Caco-2 (cell line): ENCODE data around the gene SHANK2. TPM values are rescaled to one million over a fixed set of nuclear protein-coding genes. Genes with fewer than 3 reads are reported as not detected.

Experiments used
- BruUV-seq: library from RNA; stranded (reverse); fragments of 400-500 nt; replicated peaks from 2 replicates; lab custom pipeline; 2021; lab: Mats Ljungman, UMichigan
- CTCF ChIA-PET: fragments of 300-600 bp; sonication (Branson Sonifier 250); formaldehyde crosslinking; loops from one replicate; lab custom pipeline; 2022; ENCODE audit warnings: antibody characterized with exemption; lab: Charles Lee
- POLR2A ChIA-PET: fragments of 300-600 bp; sonication (Branson Sonifier 250); formaldehyde crosslinking; loops from one replicate; lab custom pipeline; 2022; ENCODE audit warnings: antibody characterized with exemption; lab: Charles Lee
- DNase-seq, 2 experiments: peaks; one replicate each; pipeline versions ENCODE4 v3.0.0 to v3.0.0-alpha.2; 2020 to 2022
- H3K27me3 ChIP-seq: replicated peaks from 2 replicates; pipeline ENCODE4 v1.6.0; 2011; ENCODE audit warnings: low read length; ENCODE audit not compliant: control insufficient read depth, insufficient read depth
- H3K36me3 ChIP-seq: 2 replicates; pipeline ENCODE4 v1.5.1; 2011; ENCODE audit warnings: low read length; ENCODE audit not compliant: control insufficient read depth, insufficient read depth
- H3K4me1 ChIP-seq: fragments of 250-450 bp; sonication (Bioruptor Pico); 2 replicates; pipeline ENCODE4 v1.5.1; 2020; ENCODE audit warnings: mild to moderate bottlenecking
- H3K4me3 ChIP-seq: 2 replicates; pipeline ENCODE4 v1.5.1; 2011; ENCODE audit warnings: low read depth, mild to moderate bottlenecking, control low read depth, low read length
- H3K9me3 ChIP-seq: fragments of 250-450 bp; sonication (Bioruptor Pico); 2 replicates; pipeline ENCODE4 v1.5.1; 2020; ENCODE audit warnings: mild to moderate bottlenecking, moderate library complexity
- H3K27ac Mint-ChIP-seq: one replicate; pipeline ENCODE4 v1.8.0; 2022; ENCODE audit warnings: mixed read lengths; ENCODE audit not compliant: unreplicated experiment
- H3K27me3 Mint-ChIP-seq: one replicate; pipeline ENCODE4 v1.8.0; 2022; ENCODE audit warnings: mixed read lengths; ENCODE audit not compliant: insufficient read depth, unreplicated experiment
- H3K36me3 Mint-ChIP-seq: one replicate; pipeline ENCODE4 v1.8.0; 2022; ENCODE audit warnings: mild to moderate bottlenecking, mixed read lengths; ENCODE audit not compliant: insufficient read depth, unreplicated experiment
- H3K4me1 Mint-ChIP-seq: one replicate; pipeline ENCODE4 v1.8.0; 2022; ENCODE audit warnings: low read depth, mixed read lengths; ENCODE audit not compliant: unreplicated experiment
- H3K4me3 Mint-ChIP-seq: one replicate; pipeline ENCODE4 v1.8.0; 2022; ENCODE audit warnings: mild to moderate bottlenecking, moderate library complexity, mixed read lengths; ENCODE audit not compliant: unreplicated experiment
- H3K9me3 Mint-ChIP-seq: one replicate; pipeline ENCODE4 v1.8.0; 2022; ENCODE audit warnings: mixed read lengths; ENCODE audit not compliant: unreplicated experiment
- CTCF ChIP-seq, 2 experiments: fragments of 200-600 bp in 1 of 2; IDR thresholded peaks; 1 replicate in 1 of 2; 2 replicates in 1 of 2; pipeline versions ENCODE4 v1.5.1 to v1.8.0; 2011 to 2022; ENCODE audit warnings: antibody characterized with exemption in 1 of 2, control low read depth in 1 of 2, inconsistent platforms in 1 of 2, low read depth in 1 of 2, low read length in 1 of 2, mild to moderate bottlenecking in 1 of 2, moderate library complexity in 1 of 2; ENCODE audit not compliant: insufficient read depth in 1 of 2, severe bottlenecking in 1 of 2, unreplicated experiment in 1 of 2
- intact Hi-C: fragments of 100-400 bp; cut with micrococcal nuclease; formaldehyde crosslinking; loops from one replicate; pipeline ENCODE4 v1.10.0; 2022; ENCODE audit not compliant: unreplicated experiment
- total RNA-seq: library from RNA; stranded (reverse); gene quantifications from 2 replicates; pipeline ENCODE4 v1.2.3, GENCODE V29; 2022

Gene SHANK2
- total RNA-seq, 1 experiment from 2014 or later, result 177 TPM

GRCh38 chr11:71244116-71244810, 8.1 kb downstream of the SHANK2 start:
- Histone ChIP-seq H3K36me3 (peaks cover 2% of the 10 kb centered on the region), H3K27me3 (no peaks in the 10 kb centered on the region), H3K4me1 (peaks cover 5% of the 10 kb centered on the region), H3K4me3 (no peak overlapping the region), H3K9me3 (no peaks in the 10 kb centered on the region)
- DNase-seq, result peak in 1 of 2 experiments; percentile 31
- no TSS peak for BruUV-seq
- Mint-ChIP-seq H3K4me1 (peaks cover 22% of the 10 kb centered on the region), H3K9me3 (no peaks in the 10 kb centered on the region), H3K36me3 (peaks cover 92% of the 10 kb centered on the region), H3K4me3 (no peak overlapping the region), H3K27ac (no peak overlapping the region), H3K27me3 (no peaks in the 10 kb centered on the region)
- intact Hi-C loops, result no loop called here
- CTCF ChIA-PET, result no interaction called here
- no peak for TF ChIP-seq CTCF (IDR thresholded peaks at IDR 0.05; ENCODE audit: insufficient read depth in 1 of 2, low read depth in 1 of 2, low read length in 1 of 2, severe bottlenecking in 1 of 2, unreplicated experiment in 1 of 2)
- POLR2A ChIA-PET, result interaction anchor here (1.2 kb wide), 1 partner anchor 8 kb away, joined by 3 read pairs; the partner anchor contains the start of gene SHANK2

- Mint-ChIP-seq H3K4me3 (no peak overlapping the region), H3K4me1 (peaks cover 15% of the 10 kb centered on the region), H3K27ac (no peak overlapping the region), H3K36me3 (peaks cover 92% of the 10 kb centered on the region), H3K27me3 (no peaks in the 10 kb centered on the region), H3K9me3 (no peaks in the 10 kb centered on the region)
- no peaks in the 10 kb centered on the region for H3K9me3 ChIP-seq
- no peaks in the 10 kb centered on the region for H3K27me3 ChIP-seq
- peak in 1 of 2 experiments; percentile 18 for DNase-seq
- intact Hi-C loops, result no loop called here
- no peaks in the 10 kb centered on the region for H3K4me1 ChIP-seq
- CTCF ChIA-PET, result no interaction called here
- TSS peak; percentile 0 for BruUV-seq
- POLR2A ChIA-PET, result no interaction called here
- no peak overlapping the region for H3K4me3 ChIP-seq
- TF ChIP-seq CTCF (IDR thresholded peaks at IDR 0.05; ENCODE audit: insufficient read depth in 1 of 2, low read depth in 1 of 2, low read length in 1 of 2, severe bottlenecking in 1 of 2, unreplicated experiment in 1 of 2), result no peak
- peaks cover 4% of the 10 kb centered on the region for H3K36me3 ChIP-seq
Measured at GRCh38 chr11:71242391-71242790, 10.0 kb downstream of the SHANK2 start.

GRCh38 chr11:71241721-71242259, 10.6 kb downstream of the SHANK2 start:
- no peak overlapping the region for H3K4me3 ChIP-seq
- intact Hi-C loops, result no loop called here
- no peaks in the 10 kb centered on the region for H3K27me3 ChIP-seq
- ChIA-PET CTCF (interaction anchor here (1.3 kb wide), 1 partner anchor 10 kb away, joined by 7 read pairs; no protein-coding TSS in a partner anchor), POLR2A (interaction anchor here (0.6 kb wide), 1 partner anchor 42 kb away, joined by 3 read pairs; no protein-coding TSS in a partner anchor)
- no peaks in the 10 kb centered on the region for H3K9me3 ChIP-seq
- no peak overlapping the region for H3K27ac Mint-ChIP-seq
- no peaks in the 10 kb centered on the region for H3K4me1 ChIP-seq
- H3K4me3 Mint-ChIP-seq, result no peak overlapping the region
- no TSS peak for BruUV-seq
- H3K27me3 Mint-ChIP-seq, result no peaks in the 10 kb centered on the region
- H3K36me3 ChIP-seq, result peaks cover 4% of the 10 kb centered on the region
- DNase-seq, result peak in 1 of 2 experiments; percentile 32
- H3K4me1 Mint-ChIP-seq, result peaks cover 15% of the 10 kb centered on the region
- no peaks in the 10 kb centered on the region for H3K9me3 Mint-ChIP-seq
- H3K36me3 Mint-ChIP-seq, result peaks cover 95% of the 10 kb centered on the region
- no peak for TF ChIP-seq CTCF (IDR thresholded peaks at IDR 0.05; ENCODE audit: insufficient read depth in 1 of 2, low read depth in 1 of 2, low read length in 1 of 2, severe bottlenecking in 1 of 2, unreplicated experiment in 1 of 2)
